HEK293 (cell line): ENCODE results near the gene SRPK3.

Experiments
- CTCF ChIA-PET: fragments of 350-600 bp; formaldehyde crosslinking; extraction: SDS; loops from one replicate; lab custom pipeline; 2021; ENCODE audit warnings: antibody characterized with exemption; lab: Yijun Ruan, JAX
- POLR2A ChIA-PET: fragments of 300-600 bp; formaldehyde crosslinking; extraction: SDS; loops from one replicate; lab custom pipeline; 2020; ENCODE audit warnings: antibody characterized with exemption, inconsistent platforms; lab: Yijun Ruan, JAX
- H3K27ac ChIP-seq: fragments of 200-500 bp; sonication (Bioruptor generic); 2 replicates; pipeline ENCODE4 v1.5.1; 2014; ENCODE audit warnings: low read depth, low read length, control low read depth, inconsistent platforms; ENCODE audit errors: extremely low read depth
- H3K36me3 ChIP-seq, 2 experiments: fragments of 200-500 bp in 1 of 2; sonication (Bioruptor generic) in 1 of 2; 1 replicate in 1 of 2; 2 replicates in 1 of 2; pipeline ENCODE4 v1.5.1; 2014 to 2017; ENCODE audit warnings: inconsistent platforms in 2 of 2, low read length in 2 of 2; ENCODE audit not compliant: control insufficient read depth in 2 of 2, insufficient read depth in 1 of 2
- H3K4me1 ChIP-seq: fragments of 200-500 bp; sonication (Bioruptor generic); 2 replicates; pipeline ENCODE4 v1.5.1; 2014; ENCODE audit warnings: mild to moderate bottlenecking, low read length, inconsistent platforms; ENCODE audit not compliant: control insufficient read depth, insufficient read depth
- H3K4me3 ChIP-seq: 2 replicates; pipeline ENCODE4 v1.5.1; 2011; ENCODE audit warnings: low read depth, mild to moderate bottlenecking, control low read depth, low read length, moderate library complexity
- H3K9me3 ChIP-seq: fragments of 200-500 bp; sonication (Bioruptor generic); 2 replicates; pipeline ENCODE4 v1.5.1; 2014; ENCODE audit warnings: low read depth, low read length, inconsistent platforms; ENCODE audit not compliant: control insufficient read depth, insufficient read depth
- GLIS2 ChIP-seq: fragments of 450-650 bp; formaldehyde crosslinking; IDR thresholded peaks from 2 replicates; pipeline ENCODE4 v1.5.1; 2016; ENCODE audit warnings: missing biosample characterization, missing genetic modification characterization
- KLF1 ChIP-seq: fragments of 450-650 bp; formaldehyde crosslinking; IDR thresholded peaks from 2 replicates; pipeline ENCODE4 v1.5.1; 2016; ENCODE audit warnings: missing biosample characterization, missing genetic modification characterization
- RBAK ChIP-seq: fragments of 450-650 bp; formaldehyde crosslinking; IDR thresholded peaks from 2 replicates; pipeline ENCODE4 v1.5.1; 2016; ENCODE audit warnings: missing biosample characterization, missing genetic modification characterization
- SP3 ChIP-seq: fragments of 450-650 bp; formaldehyde crosslinking; IDR thresholded peaks from 2 replicates; pipeline ENCODE4 v1.5.1; 2016; ENCODE audit warnings: missing biosample characterization, missing genetic modification characterization
- ZBTB6 ChIP-seq: fragments of 450-650 bp; formaldehyde crosslinking; IDR thresholded peaks from 2 replicates; pipeline ENCODE4 v1.5.1; 2017; ENCODE audit warnings: missing biosample characterization, missing genetic modification characterization
- ZFP69B ChIP-seq: fragments of 450-650 bp; formaldehyde crosslinking; IDR thresholded peaks from 2 replicates; pipeline ENCODE4 v1.5.1; 2016; ENCODE audit warnings: missing biosample characterization, missing genetic modification characterization
- ZNF138 ChIP-seq: fragments of 450-650 bp; formaldehyde crosslinking; IDR thresholded peaks from 2 replicates; pipeline ENCODE4 v1.5.1; 2016; ENCODE audit warnings: missing biosample characterization, missing genetic modification characterization, borderline replicate concordance
- ZNF146 ChIP-seq: fragments of 450-650 bp; formaldehyde crosslinking; IDR thresholded peaks from 2 replicates; pipeline ENCODE4 v1.5.1; 2016; ENCODE audit warnings: missing biosample characterization, missing genetic modification characterization
- ZNF223 ChIP-seq: fragments of 450-650 bp; formaldehyde crosslinking; IDR thresholded peaks from 2 replicates; pipeline ENCODE4 v1.5.1; 2016; ENCODE audit warnings: missing biosample characterization, missing genetic modification characterization
- ZNF473 ChIP-seq: fragments of 450-650 bp; formaldehyde crosslinking; IDR thresholded peaks from 2 replicates; pipeline ENCODE4 v1.5.1; 2017; ENCODE audit warnings: missing biosample characterization, missing genetic modification characterization
- ZNF549 ChIP-seq: fragments of 450-650 bp; IDR thresholded peaks from 2 replicates; pipeline ENCODE4 v1.5.1; 2018; ENCODE audit warnings: missing biosample characterization, missing genetic modification characterization, mild to moderate bottlenecking, inconsistent platforms, moderate library complexity
- ZNF610 ChIP-seq: fragments of 450-650 bp; formaldehyde crosslinking; IDR thresholded peaks from 2 replicates; pipeline ENCODE4 v1.5.1; 2016; ENCODE audit warnings: missing biosample characterization, missing genetic modification characterization, borderline replicate concordance
- ZNF664 ChIP-seq: fragments of 450-650 bp; formaldehyde crosslinking; IDR thresholded peaks from 2 replicates; pipeline ENCODE4 v1.5.1; 2016; ENCODE audit warnings: missing biosample characterization, missing genetic modification characterization
- ZNF768 ChIP-seq: fragments of 450-650 bp; formaldehyde crosslinking; IDR thresholded peaks from 2 replicates; pipeline ENCODE4 v1.5.1; 2018; ENCODE audit warnings: missing biosample characterization, mild to moderate bottlenecking, missing genetic modification characterization
- ZNF830 ChIP-seq: fragments of 450-650 bp; IDR thresholded peaks from 2 replicates; pipeline ENCODE4 v1.5.0; 2018; ENCODE audit warnings: missing biosample characterization, missing genetic modification characterization, low read depth, mild to moderate bottlenecking, moderate library complexity
- TF ChIP-seq, protein P1 (sequence below): fragments of 450-650 bp; formaldehyde crosslinking; IDR thresholded peaks from 2 replicates; pipeline ENCODE4; 2016; ENCODE audit warnings: missing biosample characterization, missing genetic modification characterization
- TF ChIP-seq, protein P2 (sequence below): fragments of 450-650 bp; formaldehyde crosslinking; IDR thresholded peaks from 2 replicates; pipeline ENCODE4 v1.5.1; 2016; ENCODE audit warnings: missing biosample characterization, missing genetic modification characterization
- TF ChIP-seq, protein P3 (sequence below): fragments of 450-650 bp; formaldehyde crosslinking; IDR thresholded peaks from 2 replicates; pipeline ENCODE4 v1.5.1; 2016; ENCODE audit warnings: missing biosample characterization, missing genetic modification characterization

SRPK3 gene

DNA sequence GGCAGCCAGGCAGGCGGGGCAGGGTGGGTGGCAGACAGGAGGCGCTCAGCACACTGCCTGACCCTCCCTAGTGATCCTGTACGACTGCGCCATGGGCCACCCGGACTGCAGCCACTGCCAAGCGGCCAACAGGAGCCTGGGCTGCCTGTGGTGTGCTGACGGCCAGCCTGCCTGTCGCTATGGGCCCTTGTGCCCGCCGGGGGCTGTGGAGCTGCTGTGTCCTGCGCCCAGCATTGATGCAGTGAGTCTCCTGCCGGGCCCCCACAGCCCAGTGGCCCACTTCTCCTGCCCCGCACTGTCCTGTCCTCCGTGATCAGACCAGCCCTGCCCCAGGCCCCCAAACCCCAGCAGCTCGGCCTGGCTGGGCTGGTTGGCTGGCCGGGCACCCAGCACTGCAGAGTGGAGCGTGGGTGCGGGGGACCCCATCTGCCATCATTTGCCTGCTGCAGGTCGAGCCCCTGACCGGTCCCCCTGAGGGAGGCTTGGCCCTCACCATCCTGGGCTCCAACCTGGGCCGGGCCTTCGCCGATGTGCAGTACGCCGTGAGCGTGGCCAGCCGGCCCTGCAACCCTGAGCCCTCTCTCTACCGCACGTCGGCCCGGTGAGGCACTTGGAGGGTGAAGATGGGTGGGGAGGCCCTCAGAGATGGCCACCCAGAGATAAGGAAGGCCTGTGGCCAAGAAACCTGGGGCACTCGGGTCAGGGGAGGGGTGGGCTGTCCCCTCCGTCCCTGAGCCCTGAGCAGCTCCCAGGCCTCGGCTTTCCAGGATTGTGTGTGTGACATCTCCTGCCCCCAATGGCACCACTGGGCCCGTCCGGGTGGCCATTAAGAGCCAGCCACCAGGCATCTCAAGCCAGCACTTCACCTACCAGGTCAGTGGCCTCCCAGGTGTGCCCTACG is 9.2 kb upstream of the SRPK3 start:
- ChIA-PET POLR2A (no interaction called here), CTCF (no interaction called here)
- TF ChIP-seq ZNF830 (no peak), ZNF473 (no peak), ZNF223 (tag by site-specific recombination) (no peak), ZNF138 (no peak), ZNF768 (tag by site-specific recombination) (no peak), ZNF664 (tag by site-specific recombination) (no peak), KLF1 (tag by site-specific recombination) (peak; percentile 71; the same call in 1 of the 2 replicates)
- TF ChIP-seq, protein P1, sequence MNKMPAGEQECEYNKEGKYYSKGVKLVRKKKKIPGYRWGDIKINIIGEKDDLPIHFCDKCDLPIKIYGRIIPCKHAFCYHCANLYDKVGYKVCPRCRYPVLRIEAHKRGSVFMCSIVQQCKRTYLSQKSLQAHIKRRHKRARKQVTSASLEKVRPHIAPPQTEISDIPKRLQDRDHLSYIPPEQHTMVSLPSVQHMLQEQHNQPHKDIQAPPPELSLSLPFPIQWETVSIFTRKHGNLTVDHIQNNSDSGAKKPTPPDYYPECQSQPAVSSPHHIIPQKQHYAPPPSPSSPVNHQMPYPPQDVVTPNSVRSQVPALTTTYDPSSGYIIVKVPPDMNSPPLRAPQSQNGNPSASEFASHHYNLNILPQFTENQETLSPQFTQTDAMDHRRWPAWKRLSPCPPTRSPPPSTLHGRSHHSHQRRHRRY (tag by site-specific recombination), result no peak
- H3K4me3 ChIP-seq, result no peak overlapping the region
- no peaks in the 10 kb centered on the region for H3K9me3 ChIP-seq
- H3K4me1 ChIP-seq, result no peaks in the 10 kb centered on the region
- H3K27ac ChIP-seq, result no peak overlapping the region
- no peaks in the 10 kb centered on the region for H3K36me3 ChIP-seq

DNA sequence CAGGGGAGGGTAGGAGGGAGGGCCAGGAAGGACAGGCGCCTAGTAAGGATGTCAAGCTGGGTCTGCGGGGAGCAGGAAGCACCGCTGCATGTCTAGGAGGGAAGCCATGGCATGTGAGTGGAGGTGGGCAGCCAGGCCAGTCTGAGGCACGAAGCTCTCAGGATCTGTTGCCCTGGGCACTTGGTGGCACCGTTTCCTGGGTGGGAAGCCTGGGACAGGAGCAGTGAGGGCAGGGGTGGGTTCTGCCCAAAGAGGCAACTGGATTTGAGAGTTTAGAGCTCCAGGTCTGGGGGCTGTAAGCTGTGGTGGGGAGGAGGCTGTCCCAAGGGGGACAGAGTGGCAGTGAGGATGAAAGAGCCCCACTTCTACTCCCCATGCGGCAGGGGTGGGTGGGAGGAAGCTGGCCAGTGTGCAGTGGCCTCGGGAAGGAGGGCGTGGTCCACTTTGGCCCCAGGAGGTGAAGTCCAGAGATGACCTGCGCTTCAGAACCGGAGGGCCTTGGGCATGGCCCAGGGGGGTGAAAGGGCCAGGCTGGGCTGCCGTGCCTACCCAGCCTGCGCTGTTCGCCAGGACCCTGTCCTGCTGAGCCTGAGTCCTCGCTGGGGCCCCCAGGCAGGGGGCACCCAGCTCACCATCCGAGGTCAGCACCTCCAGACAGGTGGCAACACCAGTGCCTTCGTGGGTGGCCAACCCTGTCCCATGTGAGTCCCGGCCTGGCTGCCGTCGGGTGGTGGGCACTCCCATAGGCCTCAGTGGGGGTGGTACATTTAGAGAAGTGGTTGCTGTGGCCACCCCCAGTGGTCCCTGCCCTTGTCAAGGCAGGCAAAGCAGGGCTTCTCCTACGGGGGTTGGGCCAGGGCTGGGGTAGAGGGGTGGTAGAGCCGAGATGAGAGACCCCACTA is 8.3 kb upstream of the SRPK3 start:
- ChIA-PET CTCF (interaction anchor here (1.0 kb wide), 1 partner anchor 9 kb away, joined by 3 read pairs; no protein-coding TSS in a partner anchor), POLR2A (no interaction called here)
- H3K4me1 ChIP-seq, result no peaks in the 10 kb centered on the region
- H3K4me3 ChIP-seq, result no peak overlapping the region
- no peaks in the 10 kb centered on the region for H3K36me3 ChIP-seq
- TF ChIP-seq RBAK (tag by site-specific recombination) (no peak), ZNF610 (tag by site-specific recombination) (no peak), ZNF146 (tag by site-specific recombination) (no peak), GLIS2 (tag by site-specific recombination) (peak; percentile 39; the same call in 1 of the 2 replicates), ZBTB6 (tag by site-specific recombination) (0 out of 2 replicates have a peak, but pooled peaks have one; percentile 18), ZFP69B (tag by site-specific recombination) (no peak), SP3 (no peak)
- no peaks in the 10 kb centered on the region for H3K9me3 ChIP-seq
- H3K27ac ChIP-seq, result no peak overlapping the region

- ChIA-PET CTCF (interaction anchor here (1.0 kb wide), 1 partner anchor 10 kb away, joined by 3 read pairs; no protein-coding TSS in a partner anchor), POLR2A (no interaction called here)
- H3K9me3 ChIP-seq, result no peaks in the 10 kb centered on the region
- H3K36me3 ChIP-seq, result no peaks in the 10 kb centered on the region
- H3K4me3 ChIP-seq, result no peak overlapping the region
- no peaks in the 10 kb centered on the region for H3K4me1 ChIP-seq
- TF ChIP-seq, protein P2, sequence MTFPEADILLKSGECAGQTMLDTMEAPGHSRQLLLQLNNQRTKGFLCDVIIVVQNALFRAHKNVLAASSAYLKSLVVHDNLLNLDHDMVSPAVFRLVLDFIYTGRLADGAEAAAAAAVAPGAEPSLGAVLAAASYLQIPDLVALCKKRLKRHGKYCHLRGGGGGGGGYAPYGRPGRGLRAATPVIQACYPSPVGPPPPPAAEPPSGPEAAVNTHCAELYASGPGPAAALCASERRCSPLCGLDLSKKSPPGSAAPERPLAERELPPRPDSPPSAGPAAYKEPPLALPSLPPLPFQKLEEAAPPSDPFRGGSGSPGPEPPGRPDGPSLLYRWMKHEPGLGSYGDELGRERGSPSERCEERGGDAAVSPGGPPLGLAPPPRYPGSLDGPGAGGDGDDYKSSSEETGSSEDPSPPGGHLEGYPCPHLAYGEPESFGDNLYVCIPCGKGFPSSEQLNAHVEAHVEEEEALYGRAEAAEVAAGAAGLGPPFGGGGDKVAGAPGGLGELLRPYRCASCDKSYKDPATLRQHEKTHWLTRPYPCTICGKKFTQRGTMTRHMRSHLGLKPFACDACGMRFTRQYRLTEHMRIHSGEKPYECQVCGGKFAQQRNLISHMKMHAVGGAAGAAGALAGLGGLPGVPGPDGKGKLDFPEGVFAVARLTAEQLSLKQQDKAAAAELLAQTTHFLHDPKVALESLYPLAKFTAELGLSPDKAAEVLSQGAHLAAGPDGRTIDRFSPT (tag by site-specific recombination), result peak; percentile 61; the same call in 1 of the 2 replicates
- TF ChIP-seq ZNF549 (tag by site-specific recombination), result no peak
- TF ChIP-seq, protein P3, sequence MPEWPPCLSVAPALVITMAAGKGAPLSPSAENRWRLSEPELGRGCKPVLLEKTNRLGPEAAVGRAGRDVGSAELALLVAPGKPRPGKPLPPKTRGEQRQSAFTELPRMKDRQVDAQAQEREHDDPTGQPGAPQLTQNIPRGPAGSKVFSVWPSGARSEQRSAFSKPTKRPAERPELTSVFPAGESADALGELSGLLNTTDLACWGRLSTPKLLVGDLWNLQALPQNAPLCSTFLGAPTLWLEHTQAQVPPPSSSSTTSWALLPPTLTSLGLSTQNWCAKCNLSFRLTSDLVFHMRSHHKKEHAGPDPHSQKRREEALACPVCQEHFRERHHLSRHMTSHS (tag by site-specific recombination), result no peak
- H3K27ac ChIP-seq, result no peak overlapping the region
Measured at GRCh38 chrX:153773218-153773611, 7.6 kb upstream of the SRPK3 start.
